NCI-H69 (cell line): ENCODE results near the gene MACROD2.
A peak's percentile ranks its signal among the peaks of the same experiment; 100 is the strongest.
"Not testable (repeated sequence)": the region's sequence is repeated elsewhere in the genome, so short reads cannot be mapped to it uniquely, and the experiment has no call there.

Source experiments
- DNase-seq: peaks from one replicate; lab custom pipeline; 2025; lab: John Stamatoyannopoulos, UW

MACROD2 gene

GRCh38 chr20:15164726-15165125 lies 1169.4 kb downstream of the MACROD2 start:
- DNase-seq = no peak

DNA sequence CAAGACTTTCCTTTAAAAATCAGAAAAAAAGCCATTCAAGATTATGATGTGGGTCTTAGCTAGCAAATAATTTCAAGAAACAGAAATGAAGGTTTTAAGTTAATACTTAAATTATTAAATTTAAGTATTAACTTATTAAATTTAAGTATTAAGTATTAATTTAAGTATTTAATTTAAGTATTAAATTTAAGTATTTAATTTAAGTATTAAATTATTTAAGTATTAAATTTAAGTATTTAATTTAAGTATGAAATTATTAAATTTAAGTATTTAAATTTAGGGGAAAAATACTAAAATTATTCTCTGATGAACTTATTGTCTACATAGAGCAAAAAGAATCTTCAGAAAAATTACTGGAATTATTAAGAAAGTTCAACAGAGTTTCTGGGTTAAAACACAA lies 1171.4 kb downstream of the MACROD2 start:
- DNase-seq = no peak

DNA sequence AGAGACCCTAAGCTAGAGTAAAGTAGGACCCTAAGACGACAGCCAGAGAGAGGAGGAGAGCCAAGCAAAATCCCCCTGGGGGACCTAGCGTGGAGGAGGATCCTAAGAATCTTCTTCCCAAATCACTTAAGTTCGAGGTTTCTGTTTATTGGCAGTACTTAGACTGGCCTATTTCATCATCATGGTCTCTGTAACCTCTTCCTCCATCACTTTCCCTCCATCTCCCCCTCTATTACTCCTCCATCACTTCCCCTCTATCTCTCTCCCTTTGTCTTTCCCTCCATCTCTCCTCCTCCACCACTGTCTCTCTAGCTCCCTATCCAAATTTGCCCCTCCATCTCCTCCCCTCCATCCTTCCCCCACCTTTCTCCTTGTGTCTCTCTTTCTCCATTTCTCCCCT lies 1175.7 kb downstream of the MACROD2 start:
- no peak for DNase-seq

DNA sequence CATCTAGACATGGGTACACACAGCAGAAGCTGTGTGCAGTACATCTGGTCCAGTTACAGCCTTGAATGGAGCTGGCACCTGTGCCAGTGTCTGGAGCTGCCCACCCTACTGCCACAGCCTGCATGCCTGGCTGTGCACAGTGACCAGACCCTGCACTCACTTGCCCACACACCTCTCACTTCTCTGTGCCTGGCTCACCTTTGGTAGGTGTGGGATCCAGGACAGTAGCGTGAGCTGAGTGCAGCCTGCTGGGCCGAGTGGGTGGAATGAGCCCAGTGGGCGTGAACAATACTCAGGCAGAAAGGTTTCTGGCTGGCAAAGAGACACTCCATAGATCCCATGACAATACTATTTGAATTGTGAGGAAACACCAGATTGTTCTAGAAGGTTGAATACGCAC lies 1181.6 kb downstream of the MACROD2 start:
- no peak for DNase-seq

GRCh38 chr20:15178581-15178980 lies 1183.3 kb downstream of the MACROD2 start:
- DNase-seq = no peak

DNA sequence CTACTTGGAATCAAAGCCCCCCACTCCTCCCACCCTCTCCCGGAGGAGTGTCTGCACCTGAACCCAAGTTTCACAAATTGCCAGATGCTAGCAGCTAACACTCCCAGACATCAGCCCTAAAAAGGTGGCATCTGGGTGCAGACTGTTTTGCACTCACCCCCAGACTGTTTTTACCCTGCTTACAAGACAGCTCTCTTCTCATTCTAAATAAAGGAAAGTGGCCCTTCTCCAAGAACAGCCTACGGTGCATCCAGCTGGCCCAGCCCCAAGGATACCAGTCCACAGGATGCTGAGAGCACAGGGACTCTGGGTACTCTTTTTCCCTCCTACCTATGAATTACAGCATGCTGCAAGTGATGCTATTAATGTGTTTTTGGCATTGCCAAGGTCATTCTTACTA lies 1184.1 kb downstream of the MACROD2 start:
- DNase-seq = peak; percentile 47

DNA sequence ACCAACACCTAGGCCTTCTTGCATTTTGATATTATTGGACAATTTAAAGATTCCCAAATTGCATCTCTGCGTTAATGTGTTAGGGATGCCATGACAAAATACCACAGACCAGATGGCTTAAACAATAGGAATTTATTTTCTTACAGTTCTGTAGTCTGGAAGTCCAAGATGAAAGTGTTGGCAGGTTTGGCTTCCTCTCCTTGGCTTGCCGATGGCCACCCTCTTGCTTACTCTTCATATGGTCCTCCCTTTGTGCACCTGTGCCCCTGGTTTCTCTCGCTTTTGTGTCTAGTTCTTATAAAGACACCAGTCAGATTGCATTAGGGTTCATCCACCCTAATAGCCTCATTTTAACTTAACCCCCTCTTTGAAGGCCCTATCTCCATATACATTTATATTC lies 1184.5 kb downstream of the MACROD2 start:
- DNase-seq = no peak

DNA sequence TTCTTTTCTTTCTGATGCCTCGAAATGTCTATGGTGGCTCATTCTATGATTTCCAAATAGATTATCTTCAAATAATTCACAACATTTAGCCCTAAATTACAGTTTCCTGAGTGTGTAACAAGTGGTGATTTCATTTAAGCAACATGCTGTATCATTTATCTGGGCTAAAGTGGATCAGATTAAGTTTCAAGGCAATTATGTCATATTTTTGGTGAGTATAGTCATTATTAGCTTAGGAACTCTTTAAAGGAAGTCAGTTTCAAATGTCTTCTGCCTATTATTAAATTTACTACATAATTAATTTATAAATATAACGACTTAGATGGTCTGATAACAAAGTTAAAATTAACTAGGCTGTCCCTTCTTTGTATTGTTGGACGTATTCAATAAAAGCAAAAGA lies 1190.0 kb downstream of the MACROD2 start:
- peak; percentile 32 for DNase-seq

DNA sequence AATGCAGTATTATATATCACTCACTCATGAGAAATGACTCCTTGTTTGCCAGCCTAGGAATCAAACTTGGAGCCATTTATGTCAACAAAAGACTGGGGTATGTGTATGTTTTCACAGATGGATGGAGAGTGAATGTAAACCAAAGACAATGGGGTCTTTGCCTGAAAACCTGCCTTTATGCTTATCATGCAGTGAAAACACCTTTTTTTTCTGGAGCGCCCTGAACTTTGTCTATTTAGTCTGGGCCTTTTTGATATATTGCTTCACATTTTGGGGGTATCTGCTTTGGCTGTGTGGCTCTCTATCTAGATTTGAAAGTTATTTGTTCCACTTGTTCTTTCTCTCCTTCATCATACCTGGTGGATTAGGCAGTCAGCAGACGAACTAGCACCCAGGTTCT lies 1190.6 kb downstream of the MACROD2 start:
- peak; percentile 27 for DNase-seq

- no peak for DNase-seq
Observed at GRCh38 chr20:15187612-15188011, 1192.3 kb downstream of the MACROD2 start.

DNA sequence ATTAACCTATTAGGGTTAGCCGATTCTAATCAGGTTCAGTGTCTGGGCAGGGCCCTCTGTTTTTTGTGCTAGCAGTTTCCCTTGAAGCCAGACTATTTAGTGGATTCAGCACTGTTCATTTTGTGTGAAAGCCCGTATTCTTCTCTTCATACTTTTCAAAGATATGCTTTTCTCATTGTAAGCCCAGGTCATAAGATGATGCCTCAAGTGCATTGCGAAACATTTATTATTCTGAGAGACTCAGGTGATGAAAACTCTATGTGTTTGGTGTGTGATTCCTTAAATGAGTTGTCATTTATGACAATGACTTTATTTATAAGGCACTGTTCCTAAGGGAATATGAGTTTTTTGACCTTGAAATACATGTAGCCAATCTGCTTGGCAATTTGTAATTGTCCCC lies 1193.1 kb downstream of the MACROD2 start:
- DNase-seq = no peak

GRCh38 chr20:15191082-15191723 lies 1195.9 kb downstream of the MACROD2 start:
- peak; percentile 10 for DNase-seq

DNA sequence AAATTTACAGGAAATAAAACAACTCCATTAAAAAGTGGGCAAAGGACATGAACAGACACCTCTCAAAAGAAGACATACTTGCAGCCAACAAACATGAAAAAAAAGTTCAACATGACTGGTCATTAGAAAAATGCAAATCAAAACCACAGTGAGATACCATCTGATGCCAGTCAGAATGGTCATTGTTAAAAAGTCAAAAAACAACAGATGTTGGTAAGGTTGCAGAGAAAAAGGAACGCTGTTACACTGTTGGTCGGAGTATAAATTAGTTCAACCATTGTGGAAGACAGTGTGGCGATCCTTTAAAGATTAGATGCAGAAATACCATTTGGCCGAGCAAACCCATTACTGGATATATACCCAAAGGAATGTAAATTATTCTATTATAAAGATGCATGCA lies 1200.1 kb downstream of the MACROD2 start:
- no peak for DNase-seq

DNA sequence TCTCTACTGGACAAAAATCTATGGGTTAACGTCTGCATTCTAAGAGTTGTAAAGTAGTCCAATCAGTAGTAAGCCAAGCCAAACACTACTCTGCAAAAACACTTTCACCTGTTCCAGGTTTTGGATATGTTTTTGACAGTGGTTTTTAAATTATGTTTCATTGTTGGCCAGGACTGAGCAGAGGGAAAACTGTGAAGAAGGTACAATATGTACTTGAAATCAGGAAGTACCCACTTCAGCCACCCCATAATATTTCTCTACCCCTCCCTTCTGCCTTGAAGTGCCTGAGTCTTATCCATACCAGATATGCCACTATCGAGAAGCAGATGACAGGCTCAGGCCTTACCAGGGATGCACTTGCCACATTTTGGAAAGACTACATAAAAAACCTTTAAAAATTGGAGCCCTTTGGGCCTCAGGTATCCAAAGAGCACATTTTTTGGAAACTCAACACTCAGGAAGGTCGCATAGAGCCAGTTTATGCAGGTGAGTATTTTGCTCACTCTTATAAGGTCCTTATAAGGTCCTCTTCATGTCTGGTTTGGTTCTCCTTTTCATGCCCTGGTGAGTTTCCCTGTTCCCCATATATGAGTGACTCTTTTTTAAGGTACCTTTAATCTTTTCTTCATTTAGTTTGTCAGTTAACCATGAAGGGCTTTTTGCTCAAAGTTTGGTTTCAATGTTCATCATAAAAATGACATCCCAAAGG lies 1201.4 kb downstream of the MACROD2 start:
- DNase-seq = no peak

GRCh38 chr20:15198017-15198416 lies 1202.7 kb downstream of the MACROD2 start:
- DNase-seq = not testable (repeated sequence)

DNA sequence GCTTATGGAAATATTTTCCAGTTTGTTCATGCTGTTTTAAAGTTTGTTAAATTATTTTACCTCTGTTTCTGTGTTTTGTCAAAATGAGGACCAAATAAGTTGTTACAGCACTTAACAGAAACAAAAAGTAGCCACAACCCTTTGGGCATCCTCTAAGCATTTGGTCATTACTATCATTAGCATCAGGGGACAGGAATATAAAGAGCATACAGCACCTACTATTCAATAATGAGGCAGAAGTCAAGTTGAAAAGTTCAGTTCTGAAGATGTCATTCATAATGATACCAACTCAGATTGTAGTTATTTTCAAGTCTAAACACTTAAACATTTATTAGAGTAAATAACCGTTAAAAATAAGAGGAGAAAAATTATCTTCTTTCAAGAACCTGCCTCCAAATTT lies 1204.4 kb downstream of the MACROD2 start:
- DNase-seq = no peak

DNA sequence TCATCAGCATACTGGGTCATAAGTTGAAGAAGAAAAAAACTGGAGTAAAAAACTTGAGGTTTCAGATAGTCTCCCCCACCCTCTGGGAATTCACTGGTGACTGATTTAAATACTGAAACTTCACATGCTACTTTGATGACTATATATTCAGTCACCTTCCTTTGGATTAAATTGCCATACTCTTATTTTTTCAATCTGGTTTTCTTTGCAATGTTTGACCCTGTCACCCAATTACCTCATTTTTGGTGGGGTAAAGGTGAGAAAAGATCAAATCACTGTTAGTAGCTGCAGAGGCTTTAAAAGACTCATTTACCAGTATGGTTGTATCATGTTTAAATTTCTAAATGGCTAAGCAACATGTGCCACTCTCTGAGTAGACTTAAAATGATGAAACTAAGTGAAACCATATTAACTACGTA lies 1204.8 kb downstream of the MACROD2 start:
- DNase-seq = no peak

GRCh38 chr20:15201602-15202001 lies 1206.3 kb downstream of the MACROD2 start:
- no peak for DNase-seq

GRCh38 chr20:15204234-15204633 lies 1208.9 kb downstream of the MACROD2 start:
- peak; percentile 82 for DNase-seq

- DNase-seq = no peak
Observed at GRCh38 chr20:15205028-15205427, 1209.7 kb downstream of the MACROD2 start.

DNA sequence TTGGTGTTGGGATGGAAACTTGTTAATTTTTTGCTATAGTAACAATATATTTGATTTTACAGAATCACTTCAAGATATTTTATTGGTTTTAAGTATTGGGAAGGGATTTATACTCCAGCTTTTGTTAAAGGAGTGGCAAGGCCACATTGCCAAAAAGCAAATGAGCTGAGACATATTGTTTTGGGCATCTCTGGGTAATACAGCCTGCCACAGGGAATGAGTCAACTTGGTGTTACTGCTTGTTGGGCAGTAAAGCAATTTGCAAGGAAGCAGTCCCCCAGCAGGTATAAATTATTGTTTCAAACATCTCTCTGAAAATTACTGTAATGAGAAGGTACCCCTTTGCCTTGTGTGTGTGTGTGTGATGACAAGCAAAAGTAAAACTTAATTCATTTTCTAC lies 1210.4 kb downstream of the MACROD2 start:
- peak; percentile 84 for DNase-seq

DNA sequence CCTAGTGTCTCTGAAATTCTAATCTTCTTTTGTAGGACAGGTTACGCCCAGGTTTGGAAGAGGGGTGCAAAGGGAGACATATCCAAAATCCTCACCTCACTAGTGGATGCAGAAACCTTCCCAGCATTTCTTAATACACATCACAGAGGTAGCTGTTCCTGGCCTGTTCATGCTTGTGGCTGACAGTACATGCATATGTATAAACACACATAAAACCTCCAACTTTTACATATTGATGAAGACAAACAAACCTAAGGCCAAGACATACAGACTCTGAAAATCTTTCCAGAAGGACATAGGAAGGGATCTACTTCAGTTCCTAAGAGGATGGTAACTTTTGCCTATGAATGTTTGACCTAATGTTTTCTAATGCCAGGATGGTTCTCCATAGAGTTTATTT lies 1214.2 kb downstream of the MACROD2 start:
- no peak for DNase-seq

- DNase-seq = no peak
Observed at GRCh38 chr20:15214051-15214450, 1218.7 kb downstream of the MACROD2 start.
